Measurements from ENCODE around the gene ATP2A3. TPM values are rescaled to one million over a fixed set of nuclear protein-coding genes. Genes with fewer than 3 reads are reported as not detected.
A peak's percentile ranks its signal among the peaks of the same experiment; 100 is the strongest.

Gene ATP2A3
- total RNA-seq, 1 donor, result 2.3 TPM

- peak; percentile 64 for DNase-seq (ENCODE audit: low read depth)
- TF ChIP-seq CTCF (IDR thresholded peaks at IDR 0.05; ENCODE audit: insufficient read depth, low read length), result peak; percentile 4
- no peak overlapping the region for H3K4me3 ChIP-seq (ENCODE audit: low read depth, low read length)
Observed at GRCh38 chr17:3917391-3917931, 46.8 kb downstream of the ATP2A3 start.

GRCh38 chr17:3916825-3917224 lies 47.4 kb downstream of the ATP2A3 start:
- no peak overlapping the region for H3K4me3 ChIP-seq (ENCODE audit: low read depth, low read length)
- no peak for DNase-seq (ENCODE audit: low read depth)
- TF ChIP-seq CTCF (IDR thresholded peaks at IDR 0.05; ENCODE audit: insufficient read depth, low read length), result no peak

- H3K4me3 ChIP-seq (ENCODE audit: low read depth, low read length), result no peak within 1 kb of the TSS
- peak; percentile 55 for DNase-seq (ENCODE audit: low read depth)
- TF ChIP-seq CTCF (IDR thresholded peaks at IDR 0.05; ENCODE audit: insufficient read depth, low read length), result no peak
Observed at GRCh38 chr17:3915995-3916696, 48.1 kb downstream of the ATP2A3 start, which contains the start of gene P2RX1. Gene P2RX1 (minus strand): TSS chr17:3916465. CDS start chr17:3916225, 240 bp downstream.

GRCh38 chr17:3915581-3915994 lies 48.6 kb downstream of the ATP2A3 start:
- no peak for DNase-seq (ENCODE audit: low read depth)
- TF ChIP-seq CTCF (IDR thresholded peaks at IDR 0.05; ENCODE audit: insufficient read depth, low read length), result no peak
- H3K4me3 ChIP-seq (ENCODE audit: low read depth, low read length), result no peak overlapping the region

GRCh38 chr17:3914312-3914670 lies 49.9 kb downstream of the ATP2A3 start:
- TF ChIP-seq CTCF (IDR thresholded peaks at IDR 0.05; ENCODE audit: insufficient read depth, low read length), result no peak
- no peak for DNase-seq (ENCODE audit: low read depth)
- no peak overlapping the region for H3K4me3 ChIP-seq (ENCODE audit: low read depth, low read length)

GRCh38 chr17:3913531-3914311 lies 50.5 kb downstream of the ATP2A3 start:
- TF ChIP-seq CTCF (IDR thresholded peaks at IDR 0.05; ENCODE audit: insufficient read depth, low read length), result peak; percentile 98
- H3K4me3 ChIP-seq (ENCODE audit: low read depth, low read length), result no peak overlapping the region
- DNase-seq (ENCODE audit: low read depth), result peak; percentile 78

All from fibroblast of the aortic adventitia (primary cell).